HL-60/S4 treated with retinoic acid at 250 ng/mL for 4 days and 3 days (cell line): ENCODE results near the gene AMY2B.
"Not testable (repeated sequence)": the region's sequence is repeated elsewhere in the genome, so short reads cannot be mapped to it uniquely, and the experiment has no call there.

Source experiments
- in situ Hi-C: fragments of 300-500 bp; cut with MboI; formaldehyde crosslinking; loops from 2 replicates; pipeline ENCODE4 v1.7.0; 2022; ENCODE audit warnings: low sequenced_read_pairs

AMY2B gene

DNA sequence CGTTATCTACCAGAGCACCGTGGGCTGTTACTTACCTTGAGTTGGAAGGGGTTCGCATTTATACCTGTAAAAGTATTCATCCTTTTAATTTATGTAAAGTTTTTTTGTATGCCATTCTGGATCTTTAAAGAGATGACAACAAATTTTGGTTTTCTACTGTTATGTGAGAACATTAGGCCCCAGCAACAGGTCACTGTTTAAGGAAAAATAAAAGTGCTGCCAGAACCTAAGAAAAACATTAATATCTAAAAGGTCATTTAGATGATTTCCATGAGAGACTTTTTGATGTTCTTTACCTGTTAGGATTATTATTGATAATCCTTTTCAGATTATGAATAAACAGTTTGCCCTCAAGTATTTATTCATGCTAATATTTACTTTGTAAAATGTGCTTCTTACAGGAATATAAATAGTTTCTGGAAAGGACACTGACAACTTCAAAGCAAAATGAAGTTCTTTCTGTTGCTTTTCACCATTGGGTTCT is 45.6 kb downstream of the AMY2B start, which contains the start of gene AMY2A:
Gene AMY2A, plus strand, starts transcription at position 434 of the 484 bp plus-strand sequence. Its CDS starts 14 bp downstream, at position 448.
- in situ Hi-C loops: not testable (repeated sequence)

DNA sequence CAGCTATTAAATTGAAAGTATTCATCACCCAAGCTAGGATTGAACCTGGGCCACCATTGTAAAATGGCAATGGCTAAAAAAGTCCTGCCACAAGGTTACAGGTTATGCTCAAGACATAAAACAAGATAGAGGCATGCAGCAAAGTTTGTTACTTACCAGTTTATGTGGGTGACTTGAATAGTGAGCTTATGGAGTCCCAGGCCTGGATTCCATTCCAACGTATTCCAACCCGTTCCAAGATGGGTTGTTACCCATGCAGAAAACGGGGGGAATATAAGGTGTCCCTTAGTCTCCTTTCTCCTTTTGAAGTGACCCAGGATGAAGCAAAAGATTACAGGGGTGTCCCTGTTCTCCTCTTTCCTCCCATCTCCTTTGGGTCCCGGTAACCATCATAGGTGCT is 56.0 kb downstream of the AMY2B start:
- in situ Hi-C loops: not testable (repeated sequence)
